DND-41 (cell line): ENCODE data around the gene PLXNC1.

Source experiments
- CTCF ChIP-seq: IDR thresholded peaks from 2 replicates; pipeline ENCODE4 v1.5.1; 2012; ENCODE audit warnings: borderline replicate concordance, low read length, moderate library complexity, mild to moderate bottlenecking; ENCODE audit not compliant: poor library complexity, severe bottlenecking; ENCODE audit errors: extremely low read depth
- EZH2 ChIP-seq: IDR thresholded peaks from 3 replicates; pipeline ENCODE4 v1.6.1; 2012; ENCODE audit warnings: borderline replicate concordance, low read depth, mild to moderate bottlenecking, moderate library complexity, low read length, inconsistent platforms; ENCODE audit not compliant: severe bottlenecking

DNA sequence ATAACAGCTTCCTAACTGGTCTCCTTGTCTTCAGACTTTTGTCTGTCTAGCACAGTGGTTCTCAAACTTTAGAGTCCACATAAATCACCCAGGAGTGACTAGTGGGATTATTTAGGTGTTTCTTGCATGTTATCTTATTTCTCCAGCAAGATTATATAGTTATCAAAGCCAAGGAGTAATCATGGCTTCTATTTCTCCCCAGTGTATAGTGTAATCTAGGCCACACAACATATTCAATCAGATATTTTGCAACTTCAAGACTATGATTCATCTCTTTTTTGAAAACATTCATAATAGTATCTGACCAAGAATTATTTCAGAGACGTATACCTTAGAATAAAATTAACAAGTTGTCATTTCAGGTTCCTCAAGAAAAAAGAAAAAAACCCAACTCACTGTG lies 179.4 kb downstream of the PLXNC1 start:
- no peak for TF ChIP-seq CTCF
- TF ChIP-seq EZH2 = no peak
